ENCODE results near the gene EID2B. TPM values are rescaled to one million over a fixed set of nuclear protein-coding genes. Genes with fewer than 3 reads are reported as not detected.

Gene EID2B
- total and polyA plus RNA-seq, 2 of the 13 experiments (the other 11 are each of a cell fraction or from before 2014, with no cell fraction given) = 2.5 to 3.7 TPM

GRCh38 chr19:39496063-39496462, 36.6 kb downstream of the EID2B start:
- no peak overlapping the region for H3K4me3 ChIP-seq (replicated peaks in 1 of 3; ENCODE audit: insufficient read depth in 1 of 3, low read depth in 2 of 3, low read length in 3 of 3)
- H3K79me2 ChIP-seq (ENCODE audit: insufficient read depth, low read length) = no peaks in the 10 kb centered on the region
- intact Hi-C loops (cut with micrococcal nuclease; ENCODE audit: unreplicated experiment) (no loop called here), in situ Hi-C loops (cut with HindIII; ENCODE audit: extremely low pct_ligation_motif_present, low pct_unique_long_range_greater_than_20kb) (loop anchor here (5.0 kb wide), 1 partner anchor 36 kb away; the partner anchor contains the start of gene EID2B)
- no peak overlapping the region for H3K27ac ChIP-seq (ENCODE audit: extremely low read length, insufficient read depth, low read length)
- H3K36me3 ChIP-seq (replicated peaks in 1 of 2; ENCODE audit: control insufficient read depth in 1 of 2, insufficient read depth in 2 of 2, low read length in 2 of 2) = no peaks in the 10 kb centered on the region; a peak in 1 of 5 replicates
- ATAC-seq (no peak), FAIRE-seq (no peak), DNase-seq (ENCODE audit: low spot score) (no peak)
- no peaks in the 10 kb centered on the region for H3K9me3 ChIP-seq (ENCODE audit: low read length)
- ChIA-PET CTCF (ENCODE audit: low intra/inter-chr PET ratio, low total read pairs) (no interaction called here), POLR2A (no interaction called here)
- no peak overlapping the region for H3K9ac ChIP-seq (ENCODE audit: insufficient read depth, low read depth, low read length)
- WGBS (ENCODE audit: low lambda C conversion rate) = 4% methylated on average over 5 of the region's 5 CpGs
- H3K4me2 ChIP-seq (ENCODE audit: low read depth, low read length) = no peak overlapping the region
- H4K20me1 ChIP-seq (ENCODE audit: insufficient read depth, low read length) = no peaks in the 10 kb centered on the region
- TF ChIP-seq FOXA1 (IDR thresholded peaks at IDR 0.05) (no peak), FOXA1 (CRISPR knock-in tag; IDR thresholded peaks at IDR 0.05) (no peak), CENPX (CRISPR knock-in tag; IDR thresholded peaks at IDR 0.05) (no peak), U2AF1 (optimal IDR thresholded peaks at IDR 0.05; ENCODE audit: low read depth, low read length) (no peak), PHF20 (CRISPR knock-in tag; IDR thresholded peaks at IDR 0.05) (no peak), HDAC2 (CRISPR knock-in tag; IDR thresholded peaks at IDR 0.05) (no peak), KMT2A (CRISPR knock-in tag; IDR thresholded peaks at IDR 0.05) (no peak), TBX3 (IDR thresholded peaks at IDR 0.05; ENCODE audit: borderline replicate concordance) (no peak), ZBTB43 (CRISPR knock-in tag; conservative IDR thresholded peaks at IDR 0.05) (no peak), ELF1 (CRISPR knock-in tag; IDR thresholded peaks at IDR 0.05) (no peak), ZNF841 (CRISPR knock-in tag; IDR thresholded peaks at IDR 0.05; ENCODE audit: borderline replicate concordance) (no peak), ZBTB46 (CRISPR knock-in tag; IDR thresholded peaks at IDR 0.05; ENCODE audit: borderline replicate concordance) (no peak), ZNF562 (CRISPR knock-in tag; IDR thresholded peaks at IDR 0.05; ENCODE audit: borderline replicate concordance) (no peak), ZNF75D (CRISPR knock-in tag; IDR thresholded peaks at IDR 0.05; ENCODE audit: borderline replicate concordance) (no peak), TEAD3 (CRISPR knock-in tag; optimal IDR thresholded peaks at IDR 0.05; ENCODE audit: borderline replicate concordance) (no peak), YEATS2 (CRISPR knock-in tag; IDR thresholded peaks at IDR 0.05; ENCODE audit: borderline replicate concordance) (no peak), ZNF770 (CRISPR knock-in tag; IDR thresholded peaks at IDR 0.05) (no peak), DNMT3B (CRISPR knock-in tag; conservative IDR thresholded peaks at IDR 0.05) (no peak), YEATS4 (CRISPR knock-in tag; IDR thresholded peaks at IDR 0.05; ENCODE audit: borderline replicate concordance) (no peak), CERS6 (CRISPR knock-in tag; IDR thresholded peaks at IDR 0.05) (no peak)
- BruUV-seq (replicated peaks) = no TSS peak
- peaks cover 5 to 32% of the 10 kb centered on the region in 2 experiments; a peak in 4 of 5 replicates for H3K27me3 ChIP-seq (ENCODE audit: control insufficient read depth in 1 of 2, insufficient read depth in 2 of 2, low read length in 2 of 2)
- H2AFZ ChIP-seq (ENCODE audit: low read length) = no peak overlapping the region
- H3K4me1 ChIP-seq (ENCODE audit: insufficient read depth, low read length) = peaks cover 24% of the 10 kb centered on the region

Measured in HepG2 (cell line).